GM12878 (cell line): ENCODE results near the gene CXCR1. TPM values are rescaled to one million over a fixed set of nuclear protein-coding genes. Genes with fewer than 3 reads are reported as not detected.

Source experiments
- ATAC-seq: fragments of 200-7000 bp; cut with Tn5 transposase; 3 replicates; pipeline ENCODE4 v1.9.1; 2020; ENCODE audit warnings: mild to moderate bottlenecking, moderate library complexity
- BruUV-seq: library from RNA; stranded (reverse); fragments of 400-500 nt; replicated peaks from 2 replicates; lab custom pipeline; 2021; lab: Mats Ljungman, UMichigan
- CTCF ChIA-PET: fragments of 300-600 bp; sonication (Branson Sonifier 250); formaldehyde crosslinking; extraction: SDS; loops from one replicate; lab custom pipeline; 2021; ENCODE audit warnings: inconsistent platforms; lab: Yijun Ruan, JAX
- POLR2A ChIA-PET: fragments of 350-600 bp; formaldehyde crosslinking; extraction: SDS; loops from one replicate; lab custom pipeline; 2021; ENCODE audit warnings: inconsistent platforms; lab: Charles Lee
- RAD21 ChIA-PET: fragments of 300-600 bp; sonication (Branson Sonifier 250); formaldehyde crosslinking; loops from one replicate; lab custom pipeline; 2023; ENCODE audit warnings: antibody characterized with exemption; ENCODE audit not compliant: unreplicated experiment; lab: Charles Lee
- SMC1A ChIA-PET: fragments of 300-600 bp; sonication (Branson Sonifier 250); formaldehyde crosslinking; loops from one replicate; lab custom pipeline; 2023; ENCODE audit not compliant: unreplicated experiment, uncharacterized antibody; lab: Charles Lee
- DNase-seq: peaks from one replicate; pipeline ENCODE4 v3.0.0-alpha.2; 2011; ENCODE audit warnings: low read depth, low spot score
- FAIRE-seq: peaks from 3 replicates; lab custom pipeline; 2011; peaks lifted over from hg19 to GRCh38; lab: Jason Lieb, UNC
- H2AFZ ChIP-seq: 2 replicates; pipeline ENCODE4 v1.6.0; 2011; ENCODE audit warnings: low read depth, low read length, control low read depth; ENCODE audit not compliant: control insufficient read depth
- H3K27ac ChIP-seq: 2 replicates; pipeline ENCODE4 v1.5.1; 2011; ENCODE audit warnings: control low read depth; ENCODE audit not compliant: control insufficient read depth, insufficient read depth
- H3K27me3 ChIP-seq, 2 experiments: replicated peaks in 1 of 2; 2 replicates each; pipeline versions ENCODE4 v1.6.0 to v1.6.1; 2011; ENCODE audit warnings: low read length in 1 of 2; ENCODE audit not compliant: control insufficient read depth in 2 of 2, insufficient read depth in 2 of 2
- H3K36me3 ChIP-seq, 2 experiments: 2 replicates each; pipeline ENCODE4 v1.5.1; 2011; ENCODE audit warnings: low read length in 1 of 2; ENCODE audit not compliant: control insufficient read depth in 2 of 2, insufficient read depth in 2 of 2
- H3K4me1 ChIP-seq: 2 replicates; pipeline ENCODE4 v1.6.1; 2011; ENCODE audit warnings: mild to moderate bottlenecking, low read length, moderate library complexity, mixed read lengths; ENCODE audit not compliant: control insufficient read depth, insufficient read depth
- H3K4me2 ChIP-seq: 2 replicates; pipeline ENCODE4 v1.6.0; 2011; ENCODE audit warnings: control low read depth; ENCODE audit not compliant: control insufficient read depth, insufficient read depth
- H3K4me3 ChIP-seq: fragments of 200-600 bp; sonication (generic); 2 replicates; pipeline ENCODE4 v1.5.1; 2016
- H3K79me2 ChIP-seq: 2 replicates; pipeline ENCODE4 v1.6.0; 2011; ENCODE audit warnings: low read length; ENCODE audit not compliant: control insufficient read depth, insufficient read depth
- H3K9ac ChIP-seq: 2 replicates; pipeline ENCODE4 v1.8.0; 2011; ENCODE audit warnings: low read length, control low read depth, mixed read lengths; ENCODE audit not compliant: control insufficient read depth, insufficient read depth
- H3K9me3 ChIP-seq: replicated peaks from 3 replicates; pipeline ENCODE4 v1.5.1; 2011; ENCODE audit warnings: mild to moderate bottlenecking, low read length; ENCODE audit not compliant: control insufficient read depth, insufficient read depth
- H4K20me1 ChIP-seq: 2 replicates; pipeline ENCODE4 v1.6.0; 2011; ENCODE audit not compliant: control insufficient read depth, insufficient read depth
- ASH2L ChIP-seq: fragments of 300-600, 200-600 bp; sonication (generic); IDR thresholded peaks from 2 replicates; pipeline ENCODE4 v1.6.1; 2017; ENCODE audit warnings: low read depth, mild to moderate bottlenecking, borderline replicate concordance
- E2F8 ChIP-seq: fragments of 450-650 bp; IDR thresholded peaks from 2 replicates; pipeline ENCODE4 v1.6.1; 2018; ENCODE audit warnings: mild to moderate bottlenecking, low read depth, moderate library complexity; ENCODE audit not compliant: partially characterized antibody
- LARP7 ChIP-seq: fragments of 450-650 bp; IDR thresholded peaks from 2 replicates; pipeline ENCODE4 v1.6.1; 2017; ENCODE audit warnings: mild to moderate bottlenecking
- MEF2B ChIP-seq: fragments of 450-650 bp; IDR thresholded peaks from 2 replicates; pipeline ENCODE4 v1.6.1; 2018; ENCODE audit warnings: mild to moderate bottlenecking, moderate library complexity; ENCODE audit not compliant: partially characterized antibody, poor library complexity, severe bottlenecking
- NFIC ChIP-seq: IDR thresholded peaks from 2 replicates; pipeline ENCODE4 v1.6.1; 2012; ENCODE audit warnings: low read depth, mild to moderate bottlenecking, inconsistent platforms, low read length, moderate library complexity
- POU2F2 ChIP-seq: IDR thresholded peaks from 3 replicates; pipeline ENCODE4 v1.6.1; 2011; ENCODE audit warnings: low read depth, mild to moderate bottlenecking, low read length, borderline replicate concordance
- ZBTB11 ChIP-seq: fragments of 450-650 bp; formaldehyde crosslinking; IDR thresholded peaks from 2 replicates; pipeline ENCODE4 v1.5.0; 2022; ENCODE audit warnings: mild to moderate bottlenecking, missing genetic modification characterization
- ZBTB33 ChIP-seq: fragments of 450-650 bp; IDR thresholded peaks from 2 replicates; pipeline ENCODE4 v1.6.1; 2017; ENCODE audit warnings: mild to moderate bottlenecking
- ZZZ3 ChIP-seq: IDR thresholded peaks from 2 replicates; pipeline ENCODE4 v1.6.1; 2011; ENCODE audit warnings: low read depth; ENCODE audit not compliant: control insufficient read depth, insufficient read length
- WGBS: methylation state at CpG from one replicate; pipeline ENCODE4 v1.1.6; 2016; ENCODE audit warnings: low lambda C conversion rate; ENCODE audit not compliant: insufficient replicate concordance, insufficient coverage; ENCODE audit errors: missing lambda C conversion rate; 5-methylcytosine and 5-hydroxymethylcytosine counted together
- in situ Hi-C: fragments of 300-500 bp; cut with MboI; formaldehyde crosslinking; loops from 9 replicates; pipeline ENCODE4 v1.14.3; 2018; ENCODE audit warnings: mixed read lengths
- intact Hi-C: fragments of 100-400 bp; cut with micrococcal nuclease; formaldehyde crosslinking; loops from one replicate; pipeline ENCODE4 v1.14.2; 2022; ENCODE audit not compliant: unreplicated experiment
- polyA plus RNA-seq, 11 experiments: library from polyadenylated mRNA; depleted of rRNA in 4 of 11; unstranded in 6 of 11; stranded (reverse) in 5 of 11; fragments of >200 nt; fragmentation: Nextera tagmentation in 4 of 11; fragmentation: Illumina TruSeq in 1 of 11; extraction: Ambion mirVana in 4 of 11; extraction: Trizol in 1 of 11; gene quantifications; 1 replicate in 1 of 11; 2 replicates in 10 of 11; pipeline versions ENCODE4 v1.2.1 to v1.2.3, GENCODE V29; 2011 to 2016; ENCODE audit warnings: inconsistent platforms in 2 of 11, missing spikeins in 2 of 11, low read depth in 1 of 11
- total RNA-seq, 4 experiments: library from RNA; depleted of rRNA in 3 of 4; stranded (reverse); fragments of >200 nt in 3 of 4; fragmentation: Illumina TruSeq in 1 of 4; extraction: Trizol in 1 of 4; gene quantifications; 2 replicates each; pipeline versions ENCODE4 v1.2.1 to v1.2.3, GENCODE V29; 2013 to 2021

Gene CXCR1
- total and polyA plus RNA-seq, 10 of the 15 experiments (the other 5 are each of a cell fraction or from before 2014, with no cell fraction given): not detected

- Histone ChIP-seq H3K9ac (no peak overlapping the region), H2AFZ (no peak overlapping the region), H3K4me1 (peaks cover 4% of the 10 kb centered on the region), H3K27ac (no peak overlapping the region), H3K4me3 (no peak overlapping the region), H3K4me2 (no peak overlapping the region), H3K27me3 (no peaks in the 10 kb centered on the region), H3K79me2 (no peaks in the 10 kb centered on the region), H4K20me1 (no peaks in the 10 kb centered on the region), H3K9me3 (no peaks in the 10 kb centered on the region; the same call in 2 of the 3 replicates), H3K36me3 (no peaks in the 10 kb centered on the region)
- ChIA-PET POLR2A (no interaction called here), CTCF (interaction anchor here (1.2 kb wide), 1 partner anchor 23 kb away, joined by 3 read pairs; no protein-coding TSS in a partner anchor), RAD21 (no interaction called here), SMC1A (interaction anchor here (0.6 to 1.2 kb wide), 2 partner anchors 10 to 11 kb away, joined by 3 to 5 read pairs; no protein-coding TSS in a partner anchor)
- in situ Hi-C loops: no loop called here
- intact Hi-C loops: no loop called here
- DNase-seq: no peak
- TF ChIP-seq MEF2B: no peak
- FAIRE-seq: no peak
- no TSS peak for BruUV-seq
- no peak for ATAC-seq
These were observed 20.7 kb downstream of the CXCR1 start for GRCh38 chr2:218146056-218146455.

- Histone ChIP-seq H2AFZ (no peak overlapping the region), H3K27ac (no peak overlapping the region), H3K4me3 (no peak overlapping the region), H3K4me1 (peaks cover 1% of the 10 kb centered on the region), H4K20me1 (no peaks in the 10 kb centered on the region), H3K9me3 (no peaks in the 10 kb centered on the region; the same call in 2 of the 3 replicates), H3K4me2 (no peak overlapping the region), H3K36me3 (no peaks in the 10 kb centered on the region), H3K9ac (no peak overlapping the region), H3K27me3 (no peaks in the 10 kb centered on the region), H3K79me2 (no peaks in the 10 kb centered on the region)
- in situ Hi-C loops: no loop called here
- ChIA-PET RAD21 (no interaction called here), POLR2A (no interaction called here), SMC1A (no interaction called here), CTCF (no interaction called here)
- BruUV-seq: no TSS peak
- no peak for DNase-seq
- intact Hi-C loops: no loop called here
- FAIRE-seq: no peak
- 36% methylated on average over 3 of the region's 3 CpGs for WGBS
- ATAC-seq: no peak
- no peak for TF ChIP-seq LARP7
- TF ChIP-seq ASH2L: no peak
- TF ChIP-seq ZBTB11 (CRISPR knock-in tag): no peak
- no peak for TF ChIP-seq E2F8
- no peak for TF ChIP-seq ZZZ3
- TF ChIP-seq NFIC: no peak
- no peak for TF ChIP-seq ZBTB33
- no peak for TF ChIP-seq POU2F2
These were observed 21.6 kb downstream of the CXCR1 start for GRCh38 chr2:218145124-218145523.
